ENCODE measurements around the gene HDAC7.

Gene HDAC7

DNA sequence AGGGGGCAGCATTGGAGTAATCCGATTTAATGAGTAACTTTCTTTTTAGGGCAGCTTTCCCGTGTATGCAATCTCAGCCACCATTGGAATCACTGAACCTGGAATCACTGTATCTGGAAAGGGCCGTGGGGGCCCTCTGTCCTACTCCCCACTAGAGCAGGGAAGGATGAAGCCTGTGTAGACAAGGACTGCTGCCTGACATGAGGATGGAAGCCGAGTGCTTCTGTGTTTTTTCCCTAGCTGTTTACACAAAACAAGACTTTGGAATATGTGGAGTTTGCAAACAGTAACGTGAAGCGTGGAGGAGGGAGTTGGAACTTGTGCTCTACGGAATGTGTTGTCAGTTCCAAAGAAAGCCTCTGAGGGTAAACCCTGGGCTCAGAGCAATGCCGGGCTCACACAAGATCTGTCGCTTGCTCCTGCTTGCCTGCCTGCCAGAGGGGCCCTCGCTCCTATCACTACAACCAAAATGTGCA is 32.4 kb upstream of the HDAC7 start:
- Histone ChIP-seq H4K20me1 (ENCODE audit: control insufficient read depth, insufficient read depth, low read depth, low read length) (no peaks in the 10 kb centered on the region), H3K79me2 (ENCODE audit: control insufficient read depth, low read length) (no peaks in the 10 kb centered on the region)

DNA sequence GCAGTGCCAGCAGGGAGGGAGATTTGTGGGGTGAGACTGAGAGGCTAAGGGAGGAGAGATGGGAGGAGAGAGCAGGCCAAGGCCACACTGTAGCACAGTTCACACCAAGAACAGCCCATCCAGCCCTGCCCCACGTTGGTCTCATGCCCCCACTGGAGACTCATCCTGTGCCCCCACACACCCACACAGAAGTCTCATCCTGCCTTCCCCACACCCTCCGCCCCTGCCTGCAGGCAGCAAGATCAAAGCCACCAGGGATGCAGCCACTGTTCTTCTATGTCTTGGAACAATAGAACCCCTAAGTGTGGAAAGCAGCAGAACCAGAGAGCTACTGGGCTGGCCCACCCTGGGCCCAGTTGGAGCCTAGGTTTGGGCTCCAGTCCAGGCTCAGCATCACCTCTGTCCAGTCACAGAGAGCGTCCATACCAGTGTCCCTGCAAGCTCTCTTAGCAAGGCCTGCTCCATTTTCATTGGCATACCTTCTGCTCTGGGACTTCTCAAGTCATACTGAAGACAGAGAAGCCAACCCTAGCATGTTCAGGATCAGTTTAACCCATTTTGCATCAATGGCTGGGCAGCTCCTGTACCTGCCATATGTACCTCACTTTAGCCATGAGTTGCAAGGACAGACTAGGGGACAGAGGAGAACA is 31.7 kb upstream of the HDAC7 start:
- TF ChIP-seq EZH2phosphoT487 (IDR thresholded peaks at IDR 0.05; ENCODE audit: borderline replicate concordance, low read length), result no peak
- TF ChIP-seq, protein P1, sequence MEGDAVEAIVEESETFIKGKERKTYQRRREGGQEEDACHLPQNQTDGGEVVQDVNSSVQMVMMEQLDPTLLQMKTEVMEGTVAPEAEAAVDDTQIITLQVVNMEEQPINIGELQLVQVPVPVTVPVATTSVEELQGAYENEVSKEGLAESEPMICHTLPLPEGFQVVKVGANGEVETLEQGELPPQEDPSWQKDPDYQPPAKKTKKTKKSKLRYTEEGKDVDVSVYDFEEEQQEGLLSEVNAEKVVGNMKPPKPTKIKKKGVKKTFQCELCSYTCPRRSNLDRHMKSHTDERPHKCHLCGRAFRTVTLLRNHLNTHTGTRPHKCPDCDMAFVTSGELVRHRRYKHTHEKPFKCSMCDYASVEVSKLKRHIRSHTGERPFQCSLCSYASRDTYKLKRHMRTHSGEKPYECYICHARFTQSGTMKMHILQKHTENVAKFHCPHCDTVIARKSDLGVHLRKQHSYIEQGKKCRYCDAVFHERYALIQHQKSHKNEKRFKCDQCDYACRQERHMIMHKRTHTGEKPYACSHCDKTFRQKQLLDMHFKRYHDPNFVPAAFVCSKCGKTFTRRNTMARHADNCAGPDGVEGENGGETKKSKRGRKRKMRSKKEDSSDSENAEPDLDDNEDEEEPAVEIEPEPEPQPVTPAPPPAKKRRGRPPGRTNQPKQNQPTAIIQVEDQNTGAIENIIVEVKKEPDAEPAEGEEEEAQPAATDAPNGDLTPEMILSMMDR (IDR thresholded peaks at IDR 0.05; ENCODE audit: low read depth, low read length, poor library complexity, severe bottlenecking), result no peak
- Histone ChIP-seq H4K20me1 (ENCODE audit: control insufficient read depth, insufficient read depth, low read depth, low read length) (no peaks in the 10 kb centered on the region), H3K4me1 (ENCODE audit: control insufficient read depth, low read length) (no peaks in the 10 kb centered on the region), H3F3A (ENCODE audit: control insufficient read depth, insufficient read depth) (0 out of 2 replicates have a peak, but pooled peaks cover 2% of the 10 kb centered on the region), H3K4me2 (ENCODE audit: low read length) (no peak overlapping the region), H3K27me3 (ENCODE audit: control insufficient read depth, low read length) (no peaks in the 10 kb centered on the region), H3K36me3 (ENCODE audit: control insufficient read depth, low read length) (no peaks in the 10 kb centered on the region), H3K9me2 (replicated peaks; ENCODE audit: control insufficient read depth, low read length) (no peaks in the 10 kb centered on the region), H3K4me3 (ENCODE audit: low read length) (no peak overlapping the region), H3K79me2 (ENCODE audit: control insufficient read depth, low read length) (no peaks in the 10 kb centered on the region), H3K27ac (ENCODE audit: low read depth, low read length) (no peak overlapping the region), H3K9me3 (ENCODE audit: control insufficient read depth, insufficient read depth, low read length) (no peaks in the 10 kb centered on the region)

More for the DNA sequence above, 32.4 kb upstream of the HDAC7 start:
- H3K36me3 ChIP-seq (ENCODE audit: control insufficient read depth, low read length), result no peaks in the 10 kb centered on the region
- no peak overlapping the region for H3K4me3 ChIP-seq (ENCODE audit: low read length)
- H3K27ac ChIP-seq (ENCODE audit: low read depth, low read length), result no peak overlapping the region
- TF ChIP-seq, protein P1 (IDR thresholded peaks at IDR 0.05; ENCODE audit: low read depth, low read length, poor library complexity, severe bottlenecking), result no peak
- TF ChIP-seq EZH2phosphoT487 (IDR thresholded peaks at IDR 0.05; ENCODE audit: borderline replicate concordance, low read length), result no peak
- no peaks in the 10 kb centered on the region for H3K27me3 ChIP-seq (ENCODE audit: control insufficient read depth, low read length)
- 0 out of 2 replicates have a peak, but pooled peaks cover 2% of the 10 kb centered on the region for H3F3A ChIP-seq (ENCODE audit: control insufficient read depth, insufficient read depth)
- no peak overlapping the region for H3K4me2 ChIP-seq (ENCODE audit: low read length)
- no peaks in the 10 kb centered on the region for H3K9me3 ChIP-seq (ENCODE audit: control insufficient read depth, insufficient read depth, low read length)
- H3K4me1 ChIP-seq (ENCODE audit: control insufficient read depth, low read length), result no peaks in the 10 kb centered on the region
- no peaks in the 10 kb centered on the region for H3K9me2 ChIP-seq (replicated peaks; ENCODE audit: control insufficient read depth, low read length)

DNA sequence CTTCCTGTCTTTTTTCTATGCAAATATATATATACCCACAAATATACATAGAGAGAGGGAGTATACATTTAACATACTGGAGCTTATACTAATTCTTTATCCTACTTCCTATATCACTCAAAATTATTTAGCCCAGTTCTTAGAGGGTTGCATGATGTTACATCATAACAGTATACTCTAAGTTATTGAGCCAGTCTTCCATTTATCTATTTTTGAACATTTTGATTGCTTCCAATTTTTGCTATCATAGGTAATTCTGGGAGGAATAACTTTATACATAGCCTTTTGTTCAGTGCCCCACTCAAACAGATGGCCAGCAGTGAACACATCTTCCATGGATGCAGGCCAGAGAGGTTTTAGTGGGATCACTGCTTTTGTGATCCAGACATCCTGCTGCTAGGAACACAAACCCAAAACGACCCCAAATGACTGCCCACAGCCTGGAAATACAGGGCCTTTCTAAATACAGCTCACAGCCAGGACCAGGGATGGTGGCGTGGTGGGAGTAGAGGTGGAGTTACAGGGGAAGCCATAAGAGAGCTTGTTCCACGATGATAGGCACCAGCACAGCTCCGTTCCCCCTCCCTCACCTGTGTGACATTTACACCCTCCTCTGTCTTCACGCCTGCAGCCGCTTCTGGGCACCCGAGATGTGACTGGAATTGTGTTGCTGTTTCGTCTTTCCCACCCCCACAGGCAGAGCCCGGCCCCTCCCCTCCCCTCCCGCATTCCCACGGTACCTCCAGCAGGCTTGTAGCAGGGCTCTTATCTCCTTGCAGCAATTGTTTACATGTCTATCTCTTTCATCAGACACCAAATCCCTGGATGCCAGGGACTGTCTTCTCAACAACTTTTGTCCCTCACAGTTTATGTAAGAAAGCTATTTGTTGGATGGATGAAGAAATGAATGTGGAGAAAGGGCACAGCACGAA is 30.7 kb upstream of the HDAC7 start:
- Histone ChIP-seq H3K9me2 (replicated peaks; ENCODE audit: control insufficient read depth, low read length) (no peaks in the 10 kb centered on the region), H3F3A (ENCODE audit: control insufficient read depth, insufficient read depth) (0 out of 2 replicates have a peak, but pooled peaks cover 2% of the 10 kb centered on the region), H3K36me3 (ENCODE audit: control insufficient read depth, low read length) (no peaks in the 10 kb centered on the region), H3K9me3 (ENCODE audit: control insufficient read depth, insufficient read depth, low read length) (no peaks in the 10 kb centered on the region), H4K20me1 (ENCODE audit: control insufficient read depth, insufficient read depth, low read depth, low read length) (no peaks in the 10 kb centered on the region), H3K4me1 (ENCODE audit: control insufficient read depth, low read length) (no peaks in the 10 kb centered on the region), H3K4me2 (ENCODE audit: low read length) (no peak overlapping the region), H3K79me2 (ENCODE audit: control insufficient read depth, low read length) (no peaks in the 10 kb centered on the region), H3K27me3 (ENCODE audit: control insufficient read depth, low read length) (no peaks in the 10 kb centered on the region), H3K4me3 (ENCODE audit: low read length) (no peak overlapping the region), H3K27ac (ENCODE audit: low read depth, low read length) (no peak overlapping the region)
- no peak for TF ChIP-seq EZH2phosphoT487 (IDR thresholded peaks at IDR 0.05; ENCODE audit: borderline replicate concordance, low read length)
- TF ChIP-seq, protein P1 (IDR thresholded peaks at IDR 0.05; ENCODE audit: low read depth, low read length, poor library complexity, severe bottlenecking), result no peak
